Activated CD4-positive, alpha-beta T cell treated with anti-CD3 and anti-CD28 coated beads, Interleukin-2, Interleukin-6, amounts not matched to agents 100 ng/mL and 50 ng/mL, durations not matched to agents 16 hours and 8 hours (primary cell): Measurements from ENCODE around the gene CLMN.

Experiments
- DNase-seq: peaks from one replicate; pipeline ENCODE4 v3.0.0-alpha.2; 2020

The CLMN gene

DNA sequence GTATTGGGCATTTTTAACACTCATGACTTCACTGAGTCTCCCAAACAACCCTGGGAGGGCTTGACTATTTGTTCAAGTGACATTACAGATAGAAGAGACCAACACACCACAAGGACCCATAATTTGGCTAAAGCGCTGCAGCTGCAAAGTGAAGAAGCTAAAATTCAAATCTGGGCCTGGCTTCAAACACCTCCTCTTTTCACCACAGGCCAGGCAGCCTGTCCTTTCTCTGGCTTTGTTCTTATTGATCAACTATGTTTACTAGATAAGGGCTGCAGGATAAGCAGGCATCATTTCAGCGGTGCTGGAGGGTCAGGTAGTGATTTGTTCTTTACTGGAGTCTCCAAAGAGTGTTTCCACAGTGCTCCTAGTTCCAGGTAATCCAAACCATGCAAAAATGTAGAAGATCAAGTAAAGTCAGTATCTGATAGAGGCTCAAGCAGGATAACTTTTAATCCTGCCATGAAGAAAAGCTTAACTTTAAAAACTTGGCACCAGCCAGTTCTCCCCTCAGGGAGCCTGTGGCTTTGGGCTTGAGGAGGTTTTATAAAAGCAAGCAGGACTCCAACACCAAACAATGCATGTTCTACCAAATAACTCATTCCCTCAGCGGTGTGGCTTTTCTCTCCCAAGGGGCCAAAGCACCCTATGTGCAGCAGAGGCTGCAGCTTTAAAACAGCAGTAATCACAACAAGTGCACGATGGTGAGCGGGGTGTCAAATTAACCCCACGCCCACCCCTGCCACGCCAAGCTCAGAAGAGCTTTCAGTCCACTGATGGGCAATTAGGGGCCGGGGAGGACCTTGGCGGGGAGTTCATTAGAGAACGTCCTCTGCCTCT, 16.8 kb downstream of the CLMN start:
- no peak for DNase-seq

DNA sequence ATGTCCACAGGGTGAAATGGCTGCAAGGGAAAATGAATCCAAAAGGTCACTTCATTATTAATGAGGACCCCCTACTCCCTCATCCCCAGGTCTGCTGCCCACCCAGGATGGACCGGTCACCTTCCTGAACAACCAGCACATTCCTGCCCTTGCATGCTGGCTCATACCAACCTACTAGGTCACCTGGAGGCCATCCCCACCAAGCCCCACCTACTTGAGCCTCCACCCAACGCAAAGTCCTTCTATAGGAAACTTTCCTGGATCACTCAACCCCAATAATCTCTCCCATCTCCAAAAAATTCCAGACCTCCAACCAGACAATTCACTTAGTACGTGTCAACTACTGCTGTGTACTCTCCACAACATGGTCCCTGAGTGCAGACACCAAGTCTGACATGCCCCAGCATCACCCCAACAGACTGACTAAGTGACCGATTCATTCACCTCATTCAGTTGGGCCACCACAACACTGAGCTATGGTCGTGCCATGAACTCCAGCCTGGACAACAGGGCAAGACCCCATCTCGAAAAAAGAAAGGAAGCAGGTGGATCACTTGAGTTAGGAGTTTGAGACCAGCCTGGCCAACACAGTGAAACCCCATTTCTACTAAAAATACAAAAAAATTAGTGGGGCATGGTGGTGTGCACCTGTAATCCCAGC, 18.1 kb downstream of the CLMN start:
- DNase-seq = no peak

DNA sequence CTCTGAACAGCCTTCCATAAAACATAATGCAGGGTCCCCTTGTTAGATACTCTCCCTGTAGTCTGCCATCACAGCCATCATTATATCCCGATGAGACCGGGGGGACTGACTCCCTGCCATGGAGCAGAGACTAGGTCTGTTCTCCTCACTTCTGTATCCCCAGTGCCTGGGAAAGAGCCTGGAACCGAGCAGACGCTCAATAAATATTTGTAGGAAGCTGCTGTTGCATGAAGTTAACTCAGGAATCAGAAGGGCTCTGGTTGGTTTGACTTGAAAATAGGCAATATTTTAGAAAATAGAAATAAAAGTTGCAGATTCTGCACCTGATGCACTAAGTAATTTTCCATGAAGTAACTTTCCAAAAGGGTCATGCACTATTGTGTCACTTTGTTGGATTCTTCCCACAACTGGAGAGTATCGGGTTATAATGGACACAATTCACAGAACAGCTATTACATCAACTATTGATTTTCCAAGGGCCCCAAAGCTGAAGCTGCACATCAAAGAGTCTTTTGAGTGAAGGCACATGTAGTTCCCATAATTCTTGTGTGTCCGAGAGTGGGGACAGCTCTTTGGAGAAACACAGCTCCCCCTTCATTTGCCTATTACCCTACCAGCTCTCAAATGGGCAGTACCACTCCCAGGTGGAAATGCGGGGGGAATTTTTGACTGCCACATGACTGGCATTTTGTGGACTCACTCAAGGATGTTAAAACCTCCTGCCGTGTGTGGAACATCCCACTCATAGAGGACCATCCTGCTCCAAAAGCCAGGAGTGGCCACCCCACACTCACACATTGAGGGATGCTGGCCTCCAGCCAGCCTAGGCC, 18.8 kb downstream of the CLMN start:
- DNase-seq = no peak

DNA sequence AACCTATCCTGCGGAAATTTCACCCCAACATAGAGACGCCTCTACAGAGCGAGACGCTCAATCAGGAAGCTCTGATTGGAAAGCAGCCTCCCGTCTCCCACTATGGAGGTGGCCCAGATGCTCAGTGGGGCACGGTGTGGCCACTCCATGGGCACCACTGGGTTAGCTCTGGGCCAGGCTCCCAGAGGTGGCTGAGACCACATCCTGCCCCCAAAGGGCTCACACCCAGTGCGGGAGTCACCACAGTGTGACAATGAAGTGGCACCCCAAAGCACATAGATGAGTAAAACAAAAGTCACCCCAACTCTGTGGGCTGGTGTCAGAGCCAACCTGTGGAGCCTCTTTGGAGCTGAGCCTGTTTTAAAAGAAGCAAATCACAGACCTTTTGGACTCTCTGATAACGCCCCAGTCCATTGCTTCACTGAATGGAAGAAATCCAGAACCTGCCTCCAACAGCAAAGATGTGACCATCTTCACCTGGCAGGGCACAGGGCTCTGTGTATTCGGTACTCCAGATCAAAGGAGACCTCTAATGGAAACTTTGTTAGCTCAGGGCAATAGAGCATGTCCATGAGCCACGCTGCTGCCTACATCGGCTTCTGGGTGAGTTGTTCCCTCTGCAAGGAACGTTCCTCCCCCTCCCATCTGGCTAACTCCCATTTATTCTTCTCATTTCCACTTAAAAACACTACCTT, 19.6 kb downstream of the CLMN start:
- DNase-seq = no peak

DNA sequence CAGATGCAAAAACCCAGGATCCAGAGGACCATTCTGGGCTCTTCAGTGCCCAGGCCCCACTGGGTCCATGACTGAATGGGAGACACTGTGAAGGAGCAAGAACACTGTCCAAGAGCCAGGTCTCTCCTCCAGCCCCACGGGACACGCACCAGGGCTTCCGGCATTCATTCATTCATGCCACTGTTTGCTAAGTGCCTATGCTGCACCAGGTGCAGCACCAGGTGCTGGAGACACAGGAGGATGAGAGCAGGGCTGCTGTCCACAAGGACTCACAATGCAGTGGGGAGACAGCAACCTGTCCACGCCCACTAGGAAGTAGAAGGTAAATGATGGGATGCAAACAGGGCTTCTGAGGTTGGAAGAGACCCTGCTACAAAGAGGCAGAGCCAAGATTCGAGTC, 20.4 kb downstream of the CLMN start:
- no peak for DNase-seq

DNA sequence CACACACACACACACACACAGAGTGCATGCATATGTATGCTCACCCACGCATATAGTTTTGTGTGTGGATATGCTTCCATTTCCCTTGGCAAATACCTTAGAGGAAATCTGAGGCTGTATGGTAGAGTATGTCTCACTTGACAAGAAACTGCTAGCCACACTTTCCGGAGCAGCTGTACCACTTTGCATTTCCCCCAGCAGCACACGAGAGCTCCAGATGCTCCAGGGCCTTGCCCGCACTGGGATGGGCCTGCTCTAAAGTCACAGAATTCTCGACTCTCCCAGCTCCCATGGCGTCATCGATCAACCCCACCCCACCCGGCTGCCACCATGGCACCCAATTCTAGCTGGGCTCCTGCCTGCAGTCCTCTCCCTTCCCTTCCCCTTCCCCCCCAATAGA, 21.9 kb downstream of the CLMN start:
- DNase-seq = no peak

DNA sequence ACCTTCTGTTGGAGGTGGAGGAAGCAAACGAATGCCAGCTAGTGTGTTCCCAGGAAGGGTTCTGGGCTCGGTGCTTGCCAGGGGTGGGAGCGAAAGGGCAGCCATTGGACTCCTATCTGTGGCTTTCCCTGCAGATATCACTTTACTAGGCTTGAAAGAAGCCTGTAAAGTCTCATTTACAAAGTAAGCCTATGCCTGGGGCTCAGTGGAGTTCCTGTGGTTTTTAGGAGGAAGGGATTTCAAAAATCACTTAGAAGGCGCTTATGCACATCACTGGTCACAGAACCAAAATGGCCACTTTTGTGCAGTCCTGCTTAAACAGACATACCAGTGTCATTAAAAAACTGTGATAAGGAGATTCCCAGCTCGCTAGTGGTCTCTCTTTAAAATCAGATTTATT, 22.7 kb downstream of the CLMN start:
- DNase-seq = no peak

DNA sequence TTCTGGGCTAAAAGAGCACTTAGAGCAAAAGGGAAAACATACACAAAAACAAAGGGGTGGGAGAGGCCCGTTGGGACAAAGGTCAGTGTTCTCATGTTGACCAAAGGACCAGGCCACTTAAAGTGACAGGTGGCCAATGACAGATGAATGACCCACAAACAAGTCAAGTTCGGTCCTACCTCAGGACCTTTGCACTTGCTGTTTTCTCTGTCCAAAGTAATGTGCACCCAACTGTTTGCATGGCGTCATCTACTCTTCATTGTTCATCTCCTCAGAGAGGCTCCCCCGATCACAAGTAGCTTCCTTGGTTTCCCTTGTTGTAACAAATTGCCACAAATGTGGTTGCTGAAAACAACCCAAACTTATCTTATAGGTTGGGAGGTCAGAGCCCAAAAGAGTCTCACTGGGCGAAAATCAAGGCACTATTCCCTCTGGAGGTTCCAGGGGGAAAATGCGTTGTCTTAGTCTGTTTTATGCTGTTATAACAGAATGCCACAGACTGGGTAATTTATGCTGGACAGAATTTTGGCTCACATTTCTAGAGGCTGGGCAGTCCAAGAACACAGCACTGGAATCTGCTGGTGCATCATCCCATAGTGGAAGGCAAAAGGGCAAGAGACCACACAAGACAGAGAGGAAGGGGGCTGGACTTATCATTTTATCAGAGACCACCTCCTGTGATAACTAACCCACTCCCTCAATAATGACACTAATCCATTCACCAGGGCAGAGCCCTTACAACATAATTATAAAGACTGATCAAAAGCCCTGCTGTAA, 23.9 kb downstream of the CLMN start:
- DNase-seq = no peak

DNA sequence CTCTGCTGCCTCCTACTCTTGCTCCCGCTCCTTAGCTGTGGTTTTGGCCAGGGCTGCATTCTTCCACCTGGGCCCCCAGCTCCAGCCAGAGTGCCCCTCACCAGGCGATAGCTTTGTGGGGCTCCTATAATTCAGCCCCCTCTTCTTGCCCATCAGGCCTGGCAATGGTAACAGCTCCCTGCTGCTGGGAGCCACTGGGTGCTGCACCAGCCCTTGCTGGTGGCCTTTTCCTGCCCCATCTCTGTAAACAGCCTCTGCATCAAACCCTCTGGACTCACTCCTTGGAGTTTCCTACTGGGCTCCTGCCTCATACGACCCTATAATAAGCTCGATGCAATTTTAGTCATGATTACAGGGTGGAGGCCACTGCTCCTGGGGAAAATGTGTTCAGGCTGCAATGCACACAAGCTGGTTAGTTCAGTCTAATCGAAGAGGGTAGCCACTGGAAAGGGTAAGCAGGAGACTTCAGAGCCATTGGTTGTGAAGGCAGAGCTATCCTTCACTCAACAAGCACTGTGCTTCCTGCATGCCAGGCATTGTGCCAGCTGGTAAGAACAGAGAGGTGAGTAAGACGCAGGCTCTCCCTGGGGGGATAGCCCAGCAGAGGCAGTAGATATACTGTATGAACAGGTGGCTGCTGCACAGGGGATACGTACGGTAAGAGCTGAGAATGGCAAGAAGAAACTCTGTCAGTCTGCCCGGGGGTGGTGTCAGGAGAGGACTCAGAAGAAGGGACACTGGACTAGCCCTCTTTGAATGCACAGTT, 24.7 kb downstream of the CLMN start:
- DNase-seq = no peak

DNA sequence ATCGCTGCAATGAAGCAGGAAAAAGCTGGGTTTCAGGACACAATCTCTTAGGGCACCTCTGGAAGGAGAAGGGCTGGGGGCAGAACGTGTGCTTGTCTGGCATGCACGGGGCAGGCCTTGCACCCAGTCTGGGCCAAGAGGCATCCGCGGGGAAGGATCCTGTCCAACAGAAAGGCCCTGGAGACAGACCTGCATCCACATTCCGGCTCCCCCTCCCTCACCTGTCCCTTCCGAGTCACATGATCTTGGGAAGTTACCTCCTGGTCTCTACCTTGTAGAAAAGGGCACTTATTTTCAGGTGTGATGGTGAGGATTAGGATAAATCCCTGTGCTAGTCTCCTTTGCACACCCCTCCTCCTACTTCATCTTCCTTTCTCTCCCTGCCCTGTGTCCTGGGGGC, 25.4 kb downstream of the CLMN start:
- DNase-seq = no peak

DNA sequence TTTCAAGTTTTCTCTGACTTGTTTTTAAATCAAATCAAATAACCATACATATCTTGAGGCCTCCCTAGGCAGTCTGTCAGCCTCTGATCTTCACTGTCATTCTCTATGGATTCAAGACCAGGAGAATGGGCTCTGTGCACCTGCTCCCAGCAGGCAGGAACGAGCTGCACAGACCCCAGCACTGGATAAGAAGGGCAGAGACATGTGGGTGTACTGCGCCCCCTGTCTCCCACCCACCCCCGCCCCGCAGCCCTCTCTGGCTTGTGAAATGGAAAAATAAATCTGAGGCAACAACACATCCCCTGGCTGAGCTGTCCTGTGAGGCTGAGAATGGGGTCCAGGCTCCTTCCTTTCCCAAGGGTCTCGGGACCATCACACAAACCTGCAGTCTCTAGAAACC, 26.3 kb downstream of the CLMN start:
- DNase-seq = no peak

DNA sequence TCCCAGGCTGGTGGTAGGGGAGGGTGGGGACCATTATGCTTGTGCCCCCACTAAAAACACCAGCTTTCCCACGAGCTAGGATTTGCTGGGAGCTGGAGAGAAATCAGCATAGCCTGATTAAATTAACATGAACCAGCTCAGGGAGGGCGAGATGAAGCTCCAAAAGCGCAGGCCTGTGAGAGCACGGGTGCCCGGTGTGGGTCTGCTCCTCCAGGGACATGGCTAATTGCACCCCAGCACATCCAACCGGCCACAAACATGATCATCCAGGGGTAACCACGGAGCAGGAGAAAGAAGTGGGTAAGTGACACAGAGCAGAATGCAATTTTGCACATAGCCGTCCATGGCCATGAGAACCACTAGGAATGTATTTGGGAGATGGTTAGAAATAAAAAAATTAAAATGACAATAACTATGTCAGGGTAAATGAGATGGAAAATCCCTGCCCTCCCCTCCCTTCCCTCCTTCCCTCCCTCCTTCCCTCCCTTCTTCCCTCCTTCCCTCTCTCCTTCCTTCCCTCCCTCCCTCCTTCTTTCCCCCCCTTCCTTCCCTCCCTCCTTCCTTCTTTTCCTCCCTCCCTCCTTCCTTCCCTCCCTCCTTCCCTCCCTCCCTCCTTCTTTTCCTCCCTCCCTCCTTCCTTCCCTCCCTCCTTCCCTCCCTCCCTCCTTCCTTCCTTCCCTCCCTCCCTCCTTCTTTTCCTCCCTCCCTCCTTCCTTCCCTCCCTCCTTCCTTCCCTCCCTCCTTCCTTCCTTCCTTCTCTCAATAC, 26.9 kb downstream of the CLMN start:
- no peak for DNase-seq

DNA sequence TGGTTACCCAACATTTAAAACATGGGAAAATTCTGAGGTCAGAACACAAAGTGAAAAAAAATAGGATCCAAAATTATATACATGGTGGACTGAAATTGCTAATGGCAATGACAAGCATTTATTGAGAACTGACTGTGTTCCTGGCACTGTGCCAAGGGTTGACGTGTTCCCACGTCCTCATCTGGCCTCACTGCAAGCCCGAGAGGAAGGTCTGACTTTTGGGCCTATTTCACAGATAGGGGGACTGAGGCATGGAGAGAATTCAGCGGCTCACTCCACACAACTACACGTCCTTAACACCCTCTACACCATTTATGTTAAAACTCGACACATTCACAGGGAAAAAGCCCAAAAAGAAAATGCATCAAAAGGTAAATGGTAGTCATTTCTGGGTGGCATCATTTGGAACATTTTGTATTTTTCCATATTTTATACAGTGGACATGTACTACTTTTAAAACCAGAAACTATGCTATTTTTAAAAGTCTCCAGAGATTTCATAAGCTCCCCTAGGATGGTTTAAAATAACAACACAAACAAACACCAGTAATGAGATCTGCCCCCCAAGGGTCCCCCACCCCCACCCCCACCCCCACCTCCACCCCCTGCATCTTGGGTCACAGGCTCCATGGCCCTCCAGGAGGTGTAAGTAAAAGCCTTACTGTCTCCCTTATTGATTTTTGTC, 27.7 kb downstream of the CLMN start:
- peak; percentile 10 for DNase-seq

DNA sequence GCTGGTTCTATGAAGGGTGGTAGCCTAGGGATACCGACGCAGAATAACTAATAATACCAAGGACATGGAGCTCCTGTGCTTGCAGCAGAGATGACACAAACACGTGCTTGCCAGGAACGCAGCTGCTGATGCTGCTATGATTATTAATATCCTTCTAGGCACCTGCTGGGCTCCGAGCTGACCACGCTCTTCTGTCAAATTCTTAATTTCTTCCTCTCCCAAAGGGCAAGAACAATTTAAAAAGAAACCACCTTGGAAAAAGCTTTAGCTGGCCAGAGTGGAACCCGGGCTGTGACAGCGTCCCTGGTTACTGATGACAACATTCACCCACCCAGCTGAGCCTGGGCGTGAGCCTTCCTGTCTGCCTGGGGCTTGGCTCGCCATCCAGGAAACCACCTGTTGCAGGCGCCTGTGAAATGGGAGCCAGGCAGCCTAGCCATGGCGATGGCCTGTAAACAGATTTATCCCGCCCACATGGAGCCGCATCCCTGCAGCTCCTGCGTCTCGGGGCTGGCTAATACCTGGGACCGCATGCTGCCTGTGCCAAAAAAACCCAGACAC, 28.8 kb downstream of the CLMN start:
- DNase-seq = no peak

DNA sequence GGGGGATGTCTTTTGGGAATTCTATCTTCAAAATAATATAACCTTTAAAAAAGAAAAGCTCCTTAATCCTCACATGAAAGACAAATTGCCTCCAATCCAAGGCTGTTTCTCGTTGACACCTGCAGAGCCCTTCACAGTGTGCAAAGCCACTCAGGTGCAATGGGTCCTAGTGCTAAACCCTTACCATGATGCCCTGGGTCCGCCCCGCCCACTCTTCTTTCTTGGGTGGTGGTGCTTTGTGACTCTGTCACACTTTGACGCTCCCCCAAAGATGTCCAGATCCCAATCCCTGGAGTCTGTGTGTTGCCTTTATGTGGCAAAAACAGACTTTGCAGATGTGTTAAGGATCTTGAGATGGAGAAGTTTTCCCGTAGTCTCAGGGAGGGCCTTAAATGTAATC, 29.7 kb downstream of the CLMN start:
- no peak for DNase-seq

DNA sequence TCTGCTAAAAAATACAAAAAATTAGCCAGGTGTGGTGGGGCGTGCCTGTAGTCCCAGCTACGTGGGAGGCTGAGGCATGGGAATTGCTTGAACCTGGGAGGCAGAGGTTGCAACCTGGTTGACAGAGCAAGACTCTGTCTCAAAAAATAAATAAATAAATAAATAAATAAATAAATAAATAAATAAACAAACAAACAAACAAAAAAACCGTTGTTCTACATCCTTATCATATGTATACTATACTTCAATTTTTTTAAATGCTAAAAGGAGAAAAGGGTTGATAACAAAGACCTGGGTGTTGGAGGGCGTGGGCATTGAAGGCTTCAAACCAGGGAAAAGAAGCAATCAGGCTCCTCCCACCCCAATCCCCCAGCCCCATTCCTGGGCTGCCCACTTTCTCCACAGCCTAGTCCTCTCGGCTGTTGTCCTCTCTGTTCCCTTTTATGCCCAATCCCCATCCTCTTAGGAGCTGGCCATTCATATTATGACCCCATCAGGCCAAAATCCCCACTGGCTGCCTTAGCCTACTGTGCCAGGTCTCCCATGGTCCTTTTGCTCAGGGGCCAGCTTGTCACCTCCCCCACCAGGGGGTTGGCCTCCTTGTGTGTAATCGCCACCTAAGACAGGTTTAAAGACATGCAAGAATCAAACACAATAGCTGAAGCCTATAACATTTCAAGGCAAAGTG, 30.2 kb downstream of the CLMN start:
- DNase-seq = no peak

DNA sequence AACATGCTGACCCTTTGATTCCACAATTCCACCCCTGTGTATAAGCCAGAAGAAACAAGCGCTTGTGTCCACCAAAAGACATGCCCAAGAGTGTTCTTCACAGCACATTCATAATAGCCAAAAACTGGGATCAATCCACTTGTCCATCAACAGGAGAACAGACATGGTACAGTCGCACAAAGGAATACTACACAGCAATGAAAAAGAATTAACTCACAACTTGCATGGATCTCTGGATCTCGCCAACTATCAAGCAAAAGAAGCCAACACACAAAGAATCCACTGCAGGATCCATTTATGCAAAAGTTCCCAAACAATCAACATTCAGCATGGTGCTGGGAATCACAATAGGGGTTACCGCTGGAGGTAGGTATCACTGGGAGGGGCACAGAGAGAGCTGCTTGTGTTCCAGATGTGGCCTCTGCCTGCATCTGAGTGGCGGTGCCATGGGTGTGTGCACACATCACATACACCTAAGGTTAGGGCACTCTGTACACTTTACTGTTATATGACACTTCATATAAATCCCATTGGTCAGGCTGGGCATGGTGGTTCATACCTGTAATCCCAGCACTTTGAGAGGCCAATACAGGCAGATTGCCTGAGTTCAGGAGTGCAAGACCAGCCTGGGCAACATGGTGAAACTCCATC, 30.9 kb downstream of the CLMN start:
- no peak for DNase-seq

DNA sequence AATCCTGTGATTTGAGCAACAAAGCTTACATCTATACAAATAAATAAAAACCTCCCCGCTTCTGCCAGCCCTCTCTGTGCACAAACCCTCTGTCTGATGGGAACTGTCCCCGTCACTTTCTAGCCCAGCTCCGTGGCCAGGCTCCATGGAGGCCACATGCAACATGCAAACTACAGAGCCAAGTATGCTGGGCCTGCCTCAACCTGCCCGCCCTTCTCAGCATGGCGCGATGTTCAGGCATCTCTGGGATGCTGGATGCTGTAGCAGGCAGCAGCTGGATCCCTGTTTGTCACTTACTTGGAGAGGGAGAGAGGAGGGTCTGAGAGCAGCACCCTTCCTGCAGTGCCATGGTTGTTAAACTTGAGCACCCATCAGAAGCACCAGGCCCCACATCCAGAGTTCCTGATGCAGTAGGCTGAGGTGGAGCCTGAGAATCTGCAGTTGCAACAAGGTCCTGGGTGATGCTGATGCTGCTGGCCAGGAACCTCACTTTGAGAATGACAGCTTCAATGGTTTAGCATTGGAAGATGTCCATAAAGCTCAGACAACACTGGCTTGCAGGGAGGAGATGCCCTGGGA, 32.4 kb downstream of the CLMN start:
- no peak for DNase-seq
